NCI-H2196 treated with DMSO at 0.1 percent for 48 hours (cell line): ENCODE data around the gene WDHD1.
"Not testable (repeated sequence)": the region's sequence is repeated elsewhere in the genome, so short reads cannot be mapped to it uniquely, and the experiment has no call there.

ENCODE experiments used
- DNase-seq: peaks from one replicate; lab custom pipeline; 2025; ENCODE audit not compliant: unreplicated experiment; lab: John Stamatoyannopoulos, UW

WDHD1 gene

GRCh38 chr14:55051165-55051422 is 24.2 kb upstream of the WDHD1 start:
- no peak for DNase-seq

GRCh38 chr14:55048900-55049436 is 22.1 kb upstream of the WDHD1 start:
- DNase-seq: no peak

- no peak for DNase-seq
These were observed 20.6 kb upstream of the WDHD1 start for GRCh38 chr14:55047301-55048053.

- no peak for DNase-seq
These were observed 18.2 kb upstream of the WDHD1 start for GRCh38 chr14:55045087-55045486.

- DNase-seq: no peak
These were observed 16.6 kb upstream of the WDHD1 start for GRCh38 chr14:55043528-55043927.

- DNase-seq: no peak
These were observed 11.8 kb upstream of the WDHD1 start for GRCh38 chr14:55038708-55039107.

GRCh38 chr14:55037995-55038394 is 11.1 kb upstream of the WDHD1 start:
- not testable (repeated sequence) for DNase-seq

GRCh38 chr14:55031190-55031589 is 4.3 kb upstream of the WDHD1 start:
- no peak for DNase-seq

- no peak for DNase-seq
These were observed 1.6 kb upstream of the WDHD1 start for GRCh38 chr14:55028476-55028875.

GRCh38 chr14:55028066-55028465 is 1.2 kb upstream of the WDHD1 start:
- no peak for DNase-seq

- DNase-seq: no peak
These were observed 482 bp downstream of the WDHD1 start for GRCh38 chr14:55026441-55026792.

GRCh38 chr14:55025948-55026347 is 951 bp downstream of the WDHD1 start:
- no peak for DNase-seq

GRCh38 chr14:55024365-55024764 is 2.5 kb downstream of the WDHD1 start:
- DNase-seq: not testable (repeated sequence)

- no peak for DNase-seq
These were observed 6.8 kb downstream of the WDHD1 start for GRCh38 chr14:55019968-55020554.

GRCh38 chr14:55015006-55015405 is 11.9 kb downstream of the WDHD1 start:
- DNase-seq: no peak

GRCh38 chr14:55005071-55005470 is 21.8 kb downstream of the WDHD1 start:
- DNase-seq: no peak

- no peak for DNase-seq
These were observed 26.5 kb downstream of the WDHD1 start for GRCh38 chr14:55000381-55000780.

- DNase-seq: no peak
These were observed 41.7 kb downstream of the WDHD1 start for GRCh38 chr14:54985156-54985555.

GRCh38 chr14:54981698-54982097 is 45.2 kb downstream of the WDHD1 start:
- no peak for DNase-seq

- no peak for DNase-seq
These were observed 47.9 kb downstream of the WDHD1 start for GRCh38 chr14:54979039-54979438.

- DNase-seq: no peak
These were observed 50.6 kb downstream of the WDHD1 start for GRCh38 chr14:54976316-54976715.

- no peak for DNase-seq
These were observed 51.0 kb downstream of the WDHD1 start for GRCh38 chr14:54975856-54976255.
